K562 (cell line): ENCODE results near the gene FAM53B. TPM values are rescaled to one million over a fixed set of nuclear protein-coding genes. Genes with fewer than 3 reads are reported as not detected.

Experiments
- ATAC-seq: fragments of 200-7000 bp; cut with Tn5 transposase; 3 replicates; pipeline ENCODE4 v1.9.1; 2020; ENCODE audit warnings: moderate library complexity
- BruUV-seq: library from RNA; stranded (reverse); fragments of 400-500 nt; replicated peaks from 2 replicates; lab custom pipeline; 2021; lab: Mats Ljungman, UMichigan
- CTCF ChIA-PET: fragments of 300-600 bp; formaldehyde crosslinking; extraction: SDS; loops from one replicate; lab custom pipeline; 2021; ENCODE audit warnings: low intra/inter-chr PET ratio; lab: Yijun Ruan, JAX
- POLR2A ChIA-PET: fragments of 300-600, 350-650 bp; sonication (Branson Sonifier 250); formaldehyde crosslinking; extraction: SDS; loops from one replicate; lab custom pipeline; 2021; ENCODE audit warnings: antibody characterized with exemption, inconsistent platforms; lab: Yijun Ruan, JAX
- DNase-seq, 4 experiments: peaks; one replicate each; pipeline versions ENCODE4 v3.0.0 to v3.0.0-alpha.2; 2011 to 2018; ENCODE audit warnings: low spot score in 3 of 4, mixed read lengths in 3 of 4; ENCODE audit errors: extremely low read depth in 1 of 4
- FAIRE-seq: peaks from 2 replicates; lab custom pipeline; 2011; peaks lifted over from hg19 to GRCh38; lab: Jason Lieb, UNC
- H2AFZ ChIP-seq: 2 replicates; pipeline ENCODE4 v1.6.0; 2011; ENCODE audit warnings: low read depth, low read length, control low read depth, inconsistent platforms
- H3K27ac ChIP-seq: fragments of 200-600 bp; 3 replicates; pipeline ENCODE4 v1.8.0; 2011; ENCODE audit warnings: low read depth, mild to moderate bottlenecking, control low read depth, inconsistent platforms, low read length, moderate library complexity, mixed read lengths; ENCODE audit errors: extremely low read depth
- H3K27me3 ChIP-seq, 2 experiments: fragments of 300-600 bp in 1 of 2; 2 replicates in 1 of 2; 3 replicates in 1 of 2; pipeline versions ENCODE4 v1.6.0 to v1.8.0; 2011; ENCODE audit warnings: inconsistent platforms in 2 of 2, low read length in 2 of 2, mild to moderate bottlenecking in 1 of 2, mixed read lengths in 1 of 2, moderate library complexity in 1 of 2; ENCODE audit not compliant: control insufficient read depth in 2 of 2, insufficient read depth in 2 of 2
- H3K36me3 ChIP-seq: fragments of 300-600 bp; 3 replicates; pipeline ENCODE4 v1.8.0; 2011; ENCODE audit warnings: mild to moderate bottlenecking, low read length, inconsistent platforms; ENCODE audit not compliant: control insufficient read depth, insufficient read depth
- H3K4me1 ChIP-seq, 2 experiments: fragments of 200-600 bp in 1 of 2; replicated peaks in 1 of 2; 2 replicates in 1 of 2; 3 replicates in 1 of 2; pipeline versions ENCODE4 v1.5.1 to v1.8.0; 2011; ENCODE audit warnings: inconsistent platforms in 2 of 2, low read length in 2 of 2, mild to moderate bottlenecking in 1 of 2, mixed read lengths in 1 of 2, moderate library complexity in 1 of 2; ENCODE audit not compliant: control insufficient read depth in 2 of 2, insufficient read depth in 2 of 2
- H3K4me2 ChIP-seq: 2 replicates; pipeline ENCODE4 v1.6.1; 2011; ENCODE audit warnings: low read length, control low read depth, inconsistent platforms, mixed read lengths; ENCODE audit not compliant: insufficient read depth
- H3K4me3 ChIP-seq: fragments of 200-600 bp; sonication (generic), shearing (Covaris generic); 2 replicates; pipeline ENCODE4 v1.5.1; 2016; ENCODE audit warnings: control low read depth, inconsistent platforms
- H3K79me2 ChIP-seq: fragments of 200-600 bp; 3 replicates; pipeline ENCODE4 v1.8.0; 2011; ENCODE audit warnings: low read length, inconsistent platforms; ENCODE audit not compliant: control insufficient read depth, insufficient read depth
- H3K9ac ChIP-seq, 2 experiments: 2 replicates each; pipeline versions ENCODE4 v1.6.0 to v1.6.1; 2011; ENCODE audit warnings: low read depth in 2 of 2, low read length in 2 of 2, control low read depth in 1 of 2, inconsistent platforms in 1 of 2, mild to moderate bottlenecking in 1 of 2, mixed read lengths in 1 of 2; ENCODE audit not compliant: insufficient read depth in 1 of 2
- H3K9me1 ChIP-seq: one replicate; pipeline ENCODE4 v1.6.0; 2011; ENCODE audit warnings: inconsistent platforms, mild to moderate bottlenecking, low read length, moderate library complexity; ENCODE audit not compliant: control insufficient read depth, insufficient read depth
- H3K9me3 ChIP-seq: replicated peaks from 2 replicates; pipeline ENCODE4 v1.5.1; 2011; ENCODE audit warnings: low read depth, low read length, inconsistent platforms; ENCODE audit not compliant: control insufficient read depth, insufficient read depth
- H4K20me1 ChIP-seq: replicated peaks from 2 replicates; pipeline ENCODE4 v1.6.1; 2011; ENCODE audit warnings: low read length, inconsistent platforms, mixed read lengths; ENCODE audit not compliant: control insufficient read depth, insufficient read depth
- BRD4 ChIP-seq: fragments of 200-600 bp; sonication (generic); IDR thresholded peaks from 2 replicates; pipeline ENCODE4 v1.6.1; 2017; ENCODE audit warnings: inconsistent platforms
- HCFC1 ChIP-seq: IDR thresholded peaks from 2 replicates; pipeline ENCODE4 v1.6.1; 2012; ENCODE audit warnings: low read depth, low read length, improper control_type of control experiment
- MYBL2 ChIP-seq, 2 experiments: fragments of 450-650 bp in 1 of 2; sonication (generic) in 1 of 2; formaldehyde crosslinking in 1 of 2; IDR thresholded peaks; 2 replicates each; pipeline versions ENCODE4 v1.6.1 to v1.8.1; 2017 to 2022; ENCODE audit warnings: borderline replicate concordance in 1 of 2, inconsistent platforms in 1 of 2, low read depth in 1 of 2, mild to moderate bottlenecking in 1 of 2, missing genetic modification reagents in 1 of 2, moderate library complexity in 1 of 2
- NEUROD1 ChIP-seq: fragments of 150-350 bp; IDR thresholded peaks from 2 replicates; pipeline ENCODE4 v1.6.1; 2014; ENCODE audit warnings: borderline replicate concordance, low read length, low read depth; ENCODE audit not compliant: partially characterized antibody
- RBM25 ChIP-seq: fragments of 200-400 bp; formaldehyde crosslinking; IDR thresholded peaks from 2 replicates; pipeline ENCODE4 v1.6.1; 2018; ENCODE audit warnings: low read length, low read depth, moderate library complexity; ENCODE audit not compliant: severe bottlenecking
- SRSF7 ChIP-seq: fragments of 200-400 bp; formaldehyde crosslinking; optimal IDR thresholded peaks from 2 replicates; pipeline ENCODE3; 2017; ENCODE audit warnings: mild to moderate bottlenecking, low read depth, low read length
- STAT5B ChIP-seq: fragments of 250-450 bp; sonication (Bioruptor Pico); IDR thresholded peaks from 2 replicates; pipeline ENCODE4 v1.8.0; 2021; ENCODE audit warnings: mild to moderate bottlenecking, inconsistent platforms
- ZNF23 ChIP-seq: fragments of 250-450 bp; sonication (Bioruptor Pico); IDR thresholded peaks from 2 replicates; pipeline ENCODE4 v1.4.0; 2020; ENCODE audit warnings: mild to moderate bottlenecking
- WGBS: fragments of 100-300 bp; shearing (Covaris generic); methylation state at CpG from one replicate; pipeline ENCODE4 v1.1.6; 2016; ENCODE audit warnings: low coverage, mixed read lengths; ENCODE audit not compliant: insufficient coverage; ENCODE audit errors: missing lambda C conversion rate; 5-methylcytosine and 5-hydroxymethylcytosine counted together
- in situ Hi-C: fragments of 300-500 bp; cut with MboI; formaldehyde crosslinking; loops from 4 replicates; pipeline ENCODE4 v1.15.0; 2018; ENCODE audit warnings: inconsistent platforms, mixed read lengths
- intact Hi-C: fragments of 100-400 bp; cut with micrococcal nuclease; formaldehyde crosslinking; loops from 2 replicates; pipeline ENCODE4 v1.14.2; 2022
- polyA plus RNA-seq, 8 experiments: library from polyadenylated mRNA; depleted of rRNA in 4 of 8; stranded (reverse) in 5 of 8; unstranded in 3 of 8; fragments of >200 nt; fragmentation: Nextera tagmentation in 2 of 8; fragmentation: Illumina TruSeq in 1 of 8; extraction: Ambion mirVana in 2 of 8; extraction: Trizol in 1 of 8; gene quantifications; 2 replicates each; pipeline versions ENCODE4 v1.2.1 to v1.2.3, GENCODE V29; 2011 to 2014; ENCODE audit warnings: inconsistent platforms in 1 of 8, missing spikeins in 1 of 8
- total RNA-seq, 7 experiments: library from RNA; depleted of rRNA in 6 of 7; stranded (reverse); fragments of >200 nt in 6 of 7; fragmentation: Illumina TruSeq in 2 of 7; extraction: Trizol in 2 of 7; gene quantifications; 2 replicates each; pipeline versions ENCODE4 v1.2.1 to v1.2.3, GENCODE V29; 2011 to 2021; ENCODE audit warnings: low replicate concordance in 1 of 7
- TF ChIP-seq, protein P1 (sequence below): fragments of 450-650 bp; IDR thresholded peaks from 2 replicates; pipeline ENCODE4 v1.6.1; 2016
- TF ChIP-seq, protein P2 (sequence below): fragments of 450-650 bp; IDR thresholded peaks from 2 replicates; pipeline ENCODE4 v1.6.1; 2016; ENCODE audit warnings: low read depth

Gene FAM53B
- total and polyA plus RNA-seq, 9 of the 15 experiments (the other 6 are each of a cell fraction or from before 2014, with no cell fraction given): 0.03 to 16.5 (median 5.0) TPM

DNA sequence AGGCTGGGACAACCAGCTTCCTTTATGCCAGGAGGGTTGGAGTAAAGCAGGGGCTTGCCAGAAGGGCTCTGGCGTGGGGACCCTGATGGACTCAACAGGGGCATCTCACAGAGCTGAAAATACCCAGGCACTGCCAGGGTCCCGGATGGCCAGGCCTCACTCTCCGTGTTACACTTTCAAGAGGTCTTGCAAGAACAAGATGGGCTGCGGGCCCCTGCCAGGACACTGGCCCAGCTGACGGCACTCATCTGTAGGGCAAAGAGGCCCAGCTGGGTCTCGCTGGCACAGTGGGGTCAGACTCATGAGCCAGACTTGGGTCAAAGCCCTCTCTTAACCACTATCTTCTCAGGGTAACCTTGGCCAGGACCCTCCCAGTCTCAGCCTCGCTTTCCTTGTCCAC is 90.9 kb downstream of the FAM53B start:
- Histone ChIP-seq H3K9ac (no peak overlapping the region), H3K9me1 (no peaks in the 10 kb centered on the region), H4K20me1 (no peaks in the 10 kb centered on the region), H3K79me2 (peaks cover 2% of the 10 kb centered on the region; the same call in 2 of the 3 replicates), H2AFZ (no peak overlapping the region), H3K27ac (no peak overlapping the region), H3K36me3 (peaks cover 8% of the 10 kb centered on the region; the same call in 1 of the 3 replicates), H3K27me3 (no peaks in the 10 kb centered on the region), H3K4me3 (no peak overlapping the region), H3K4me1 (peaks cover 12 to 23% of the 10 kb centered on the region in 2 experiments), H3K9me3 (no peaks in the 10 kb centered on the region), H3K4me2 (no peak overlapping the region)
- no TSS peak for BruUV-seq
- 73% methylated on average over 7 of the region's 7 CpGs for WGBS
- intact Hi-C loops: no loop called here
- FAIRE-seq: no peak
- no peak for DNase-seq
- in situ Hi-C loops: no loop called here
- no peak for ATAC-seq
- ChIA-PET POLR2A (interaction anchor here (1.0 kb wide), 1 partner anchor 473 kb away, joined by 3 read pairs; no protein-coding TSS in a partner anchor), CTCF (no interaction called here)
- no peak for TF ChIP-seq MYBL2 (IDR thresholded peaks at IDR 0.05; ENCODE audit: low read depth)
- no peak for TF ChIP-seq MYBL2 (CRISPR knock-in tag; IDR thresholded peaks at IDR 0.05; ENCODE audit: borderline replicate concordance)
- no peak for TF ChIP-seq RBM25
- TF ChIP-seq HCFC1: no peak
- TF ChIP-seq, protein P1, sequence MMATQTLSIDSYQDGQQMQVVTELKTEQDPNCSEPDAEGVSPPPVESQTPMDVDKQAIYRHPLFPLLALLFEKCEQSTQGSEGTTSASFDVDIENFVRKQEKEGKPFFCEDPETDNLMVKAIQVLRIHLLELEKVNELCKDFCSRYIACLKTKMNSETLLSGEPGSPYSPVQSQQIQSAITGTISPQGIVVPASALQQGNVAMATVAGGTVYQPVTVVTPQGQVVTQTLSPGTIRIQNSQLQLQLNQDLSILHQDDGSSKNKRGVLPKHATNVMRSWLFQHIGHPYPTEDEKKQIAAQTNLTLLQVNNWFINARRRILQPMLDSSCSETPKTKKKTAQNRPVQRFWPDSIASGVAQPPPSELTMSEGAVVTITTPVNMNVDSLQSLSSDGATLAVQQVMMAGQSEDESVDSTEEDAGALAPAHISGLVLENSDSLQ: no peak
- TF ChIP-seq NEUROD1: no peak
- no peak for TF ChIP-seq STAT5B
- TF ChIP-seq BRD4: no peak
- no peak for TF ChIP-seq SRSF7
- TF ChIP-seq, protein P2, sequence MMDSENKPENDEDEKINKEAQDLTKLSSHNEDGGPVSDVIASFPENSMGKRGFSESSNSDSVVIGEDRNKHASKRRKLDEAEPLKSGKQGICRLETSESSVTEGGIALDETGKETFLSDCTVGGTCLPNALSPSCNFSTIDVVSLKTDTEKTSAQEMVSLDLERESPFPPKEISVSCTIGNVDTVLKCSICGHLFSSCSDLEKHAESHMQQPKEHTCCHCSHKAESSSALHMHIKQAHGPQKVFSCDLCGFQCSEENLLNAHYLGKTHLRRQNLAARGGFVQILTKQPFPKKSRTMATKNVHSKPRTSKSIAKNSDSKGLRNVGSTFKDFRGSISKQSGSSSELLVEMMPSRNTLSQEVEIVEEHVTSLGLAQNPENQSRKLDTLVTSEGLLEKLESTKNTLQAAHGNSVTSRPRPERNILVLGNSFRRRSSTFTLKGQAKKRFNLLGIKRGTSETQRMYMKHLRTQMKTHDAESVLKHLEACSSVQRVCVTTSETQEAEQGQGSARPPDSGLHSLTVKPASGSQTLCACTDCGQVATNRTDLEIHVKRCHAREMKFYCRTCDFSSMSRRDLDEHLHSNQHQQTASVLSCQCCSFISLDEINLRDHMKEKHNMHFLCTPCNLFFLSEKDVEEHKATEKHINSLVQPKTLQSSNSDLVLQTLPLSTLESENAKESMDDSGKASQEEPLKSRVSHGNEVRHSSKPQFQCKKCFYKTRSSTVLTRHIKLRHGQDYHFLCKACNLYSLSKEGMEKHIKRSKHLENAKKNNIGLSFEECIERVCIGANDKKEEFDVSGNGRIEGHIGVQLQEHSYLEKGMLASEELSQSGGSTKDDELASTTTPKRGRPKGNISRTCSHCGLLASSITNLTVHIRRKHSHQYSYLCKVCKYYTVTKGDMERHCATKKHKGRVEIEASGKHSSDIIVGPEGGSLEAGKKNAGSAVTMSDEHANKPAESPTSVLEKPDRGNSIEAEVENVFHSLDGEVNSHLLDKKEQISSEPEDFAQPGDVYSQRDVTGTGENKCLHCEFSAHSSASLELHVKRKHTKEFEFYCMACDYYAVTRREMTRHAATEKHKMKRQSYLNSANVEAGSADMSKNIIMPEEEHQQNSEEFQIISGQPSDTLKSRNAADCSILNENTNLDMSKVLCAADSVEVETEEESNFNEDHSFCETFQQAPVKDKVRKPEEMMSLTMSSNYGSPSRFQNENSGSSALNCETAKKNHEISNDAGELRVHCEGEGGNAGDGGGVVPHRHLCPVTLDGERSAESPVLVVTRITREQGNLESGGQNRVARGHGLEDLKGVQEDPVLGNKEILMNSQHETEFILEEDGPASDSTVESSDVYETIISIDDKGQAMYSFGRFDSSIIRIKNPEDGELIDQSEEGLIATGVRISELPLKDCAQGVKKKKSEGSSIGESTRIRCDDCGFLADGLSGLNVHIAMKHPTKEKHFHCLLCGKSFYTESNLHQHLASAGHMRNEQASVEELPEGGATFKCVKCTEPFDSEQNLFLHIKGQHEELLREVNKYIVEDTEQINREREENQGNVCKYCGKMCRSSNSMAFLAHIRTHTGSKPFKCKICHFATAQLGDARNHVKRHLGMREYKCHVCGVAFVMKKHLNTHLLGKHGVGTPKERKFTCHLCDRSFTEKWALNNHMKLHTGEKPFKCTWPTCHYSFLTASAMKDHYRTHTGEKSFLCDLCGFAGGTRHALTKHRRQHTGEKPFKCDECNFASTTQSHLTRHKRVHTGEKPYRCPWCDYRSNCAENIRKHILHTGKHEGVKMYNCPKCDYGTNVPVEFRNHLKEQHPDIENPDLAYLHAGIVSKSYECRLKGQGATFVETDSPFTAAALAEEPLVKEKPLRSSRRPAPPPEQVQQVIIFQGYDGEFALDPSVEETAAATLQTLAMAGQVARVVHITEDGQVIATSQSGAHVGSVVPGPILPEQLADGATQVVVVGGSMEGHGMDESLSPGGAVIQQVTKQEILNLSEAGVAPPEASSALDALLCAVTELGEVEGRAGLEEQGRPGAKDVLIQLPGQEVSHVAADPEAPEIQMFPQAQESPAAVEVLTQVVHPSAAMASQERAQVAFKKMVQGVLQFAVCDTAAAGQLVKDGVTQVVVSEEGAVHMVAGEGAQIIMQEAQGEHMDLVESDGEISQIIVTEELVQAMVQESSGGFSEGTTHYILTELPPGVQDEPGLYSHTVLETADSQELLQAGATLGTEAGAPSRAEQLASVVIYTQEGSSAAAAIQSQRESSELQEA: no peak
- no peak for TF ChIP-seq ZNF23
